HG03135 (cell line): ENCODE results near the gene FNBP1.

Experiments
- ATAC-seq: cut with Tn5 transposase; IDR thresholded peaks from one replicate; pipeline ENCODE4 v1.9.1; 2021; ENCODE audit warnings: mild to moderate bottlenecking, moderate library complexity; ENCODE audit not compliant: unreplicated experiment

Gene FNBP1

DNA sequence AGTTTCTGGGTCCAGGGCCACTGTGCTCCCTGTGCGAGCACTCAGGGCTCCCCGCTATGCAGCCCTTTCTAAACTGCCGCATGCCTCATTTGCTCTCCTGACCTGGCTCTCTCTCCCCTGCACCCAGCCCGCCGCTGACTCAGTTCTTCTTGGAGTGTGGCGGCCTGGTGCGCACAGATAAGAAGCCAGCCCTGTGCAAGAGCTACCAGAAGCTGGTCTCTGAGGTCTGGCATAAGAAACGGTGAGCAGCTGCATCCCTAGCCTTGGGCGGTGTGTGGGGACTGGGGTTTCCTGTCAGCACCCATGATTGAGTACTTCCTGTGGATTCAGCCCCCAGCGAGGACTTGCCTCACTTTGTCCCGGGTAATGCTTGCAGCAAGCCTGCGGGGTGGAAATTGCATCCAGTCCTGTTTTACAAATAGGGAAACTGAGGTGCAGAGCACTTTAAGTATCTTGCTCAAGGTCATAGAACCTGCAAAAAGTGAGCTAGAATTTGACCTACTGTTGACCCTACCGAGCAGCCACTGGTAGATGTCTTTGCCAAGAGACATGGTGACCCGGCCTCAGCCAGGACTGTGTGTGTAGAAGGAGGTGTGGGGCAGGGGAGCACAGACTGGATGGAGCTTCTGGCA lies 179.8 kb downstream of the FNBP1 start:
- ATAC-seq, result no peak

- no peak for ATAC-seq
Observed at GRCh38 chr9:129861447-129861827, 181.6 kb downstream of the FNBP1 start.

DNA sequence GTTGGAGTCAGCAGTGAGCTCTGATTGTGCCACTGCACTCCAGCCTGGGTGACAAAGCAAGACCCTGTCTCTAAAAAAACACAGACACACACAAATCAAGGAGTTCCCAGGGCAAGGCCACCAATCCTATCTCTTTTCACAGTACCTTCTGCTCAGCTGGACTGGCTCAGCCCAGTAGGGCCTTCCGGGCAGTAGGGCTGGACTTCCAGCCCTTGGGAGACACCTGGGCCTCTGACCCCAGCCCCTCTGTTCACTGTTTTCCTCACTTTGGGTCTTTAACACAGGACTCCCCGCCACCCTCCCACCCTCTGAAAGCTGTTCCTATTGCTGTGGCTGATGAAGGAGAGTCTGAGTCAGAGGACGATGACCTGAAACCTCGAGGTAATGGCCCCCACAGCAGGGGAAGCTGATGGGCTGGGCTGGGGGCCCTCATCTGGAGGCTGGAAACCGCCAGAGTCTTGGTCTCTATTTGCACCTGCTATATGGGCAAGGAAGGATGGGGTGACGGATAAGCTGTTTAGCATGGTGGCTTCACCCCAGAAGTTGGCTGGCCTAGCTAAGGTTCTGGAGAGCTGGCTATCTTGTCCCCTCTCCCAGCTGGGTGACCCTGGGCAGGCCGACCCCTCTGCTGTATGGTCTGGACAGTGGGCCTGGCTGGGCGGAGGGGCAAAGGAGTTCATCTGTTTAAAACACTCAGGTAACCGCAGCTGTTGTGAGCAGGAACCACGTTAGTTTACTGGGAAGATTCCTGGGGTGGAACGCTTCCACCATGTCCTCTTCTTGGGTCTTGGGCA lies 182.1 kb downstream of the FNBP1 start:
- no peak for ATAC-seq

DNA sequence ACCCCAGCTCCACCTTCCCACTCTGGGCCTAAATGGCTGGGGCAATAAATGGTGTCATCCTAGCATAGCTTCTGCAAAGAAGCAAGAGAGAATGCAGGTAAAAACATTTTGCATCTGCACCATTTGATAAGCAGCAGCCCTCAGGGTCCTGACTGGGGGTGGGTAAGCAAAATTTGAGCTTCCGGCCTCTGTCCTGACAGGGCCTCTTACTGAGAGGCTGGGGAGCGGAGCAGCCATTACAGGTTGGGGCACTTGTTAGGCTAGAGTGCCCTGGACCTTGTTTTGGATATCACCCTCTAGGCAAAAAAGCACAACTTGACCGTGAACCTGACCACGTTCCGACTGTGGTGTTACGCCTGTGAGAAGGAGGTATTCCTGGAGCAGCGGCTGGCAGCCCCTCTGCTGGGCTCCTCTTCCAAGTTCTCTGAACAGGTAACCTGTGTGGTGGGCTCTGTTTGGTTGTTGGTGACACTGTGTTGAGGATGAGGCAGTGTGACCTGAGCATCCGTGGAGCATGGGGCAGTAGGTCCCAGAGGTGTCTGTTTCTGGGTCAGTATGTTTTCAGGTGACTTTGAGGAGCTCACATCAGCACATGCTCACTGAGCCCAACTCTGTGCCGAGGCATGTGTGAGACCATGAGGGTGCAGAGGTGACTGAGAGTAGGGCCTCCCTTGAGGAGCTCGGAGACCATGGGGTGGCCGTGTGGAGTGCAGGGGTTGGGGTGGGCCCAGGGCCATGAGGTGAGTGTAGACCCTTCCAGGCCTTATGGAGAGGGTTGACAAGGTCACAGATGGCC lies 184.6 kb downstream of the FNBP1 start:
- ATAC-seq, result no peak

DNA sequence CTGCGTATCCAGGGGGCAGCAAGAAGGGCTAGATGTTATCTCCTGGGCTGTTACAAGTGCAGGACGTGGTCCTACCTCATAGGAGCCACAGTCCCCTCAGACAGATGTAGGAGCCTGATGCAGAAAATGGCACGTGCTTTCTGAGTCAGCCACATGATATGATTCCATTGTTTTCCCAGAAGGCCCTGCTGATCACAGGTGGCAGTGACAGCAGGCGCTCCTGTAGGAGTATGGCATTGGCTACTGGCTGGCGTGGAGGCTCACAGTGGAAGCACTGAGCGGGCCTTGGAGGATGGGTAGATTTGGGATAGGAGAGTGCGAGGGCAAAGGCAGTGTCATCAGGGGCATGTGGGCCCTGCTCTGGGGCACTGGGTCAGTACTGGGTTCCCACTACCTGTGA lies 185.8 kb downstream of the FNBP1 start:
- ATAC-seq, result no peak

- ATAC-seq, result no peak
Observed at GRCh38 chr9:129854588-129855110, 188.3 kb downstream of the FNBP1 start.

DNA sequence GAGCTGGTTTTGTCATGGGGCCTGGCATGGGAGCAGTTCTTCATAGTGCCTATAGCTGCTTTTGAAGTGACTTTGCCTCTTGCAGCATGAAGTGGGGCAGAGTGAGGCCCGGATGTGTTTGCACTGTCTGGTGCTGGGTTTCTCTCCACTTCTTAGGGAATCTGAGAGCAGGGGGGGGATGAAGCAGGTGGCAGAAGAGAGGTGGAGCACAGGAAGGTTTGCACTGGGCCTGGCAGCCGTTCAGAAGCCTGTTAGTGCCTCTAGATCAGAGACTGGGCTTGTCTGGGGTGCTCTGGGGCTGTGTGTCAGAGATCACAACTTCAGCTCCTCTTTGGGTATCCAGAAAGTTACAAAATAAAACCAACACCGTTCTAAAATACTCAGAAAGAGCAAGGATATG lies 189.4 kb downstream of the FNBP1 start:
- no peak for ATAC-seq

DNA sequence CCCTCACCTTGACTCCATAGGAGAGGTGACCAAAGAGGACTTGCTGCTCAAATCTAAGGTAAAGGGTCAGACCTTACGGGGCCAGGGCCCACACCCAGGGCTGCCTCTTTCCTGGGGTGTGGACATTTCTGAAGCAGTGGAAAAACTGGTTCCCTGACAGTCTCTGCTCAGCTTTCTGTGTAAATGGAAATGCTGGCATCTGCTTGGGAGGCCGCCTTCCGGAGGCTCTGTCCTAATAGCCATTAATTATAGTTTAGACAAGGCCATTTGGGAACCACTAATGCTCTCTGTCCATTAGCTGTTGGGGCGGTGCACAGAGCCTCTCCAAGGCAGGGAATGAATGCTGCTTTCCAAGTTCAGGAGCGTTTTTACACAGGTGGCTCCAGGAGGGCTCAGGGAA lies 190.4 kb downstream of the FNBP1 start:
- no peak for ATAC-seq

DNA sequence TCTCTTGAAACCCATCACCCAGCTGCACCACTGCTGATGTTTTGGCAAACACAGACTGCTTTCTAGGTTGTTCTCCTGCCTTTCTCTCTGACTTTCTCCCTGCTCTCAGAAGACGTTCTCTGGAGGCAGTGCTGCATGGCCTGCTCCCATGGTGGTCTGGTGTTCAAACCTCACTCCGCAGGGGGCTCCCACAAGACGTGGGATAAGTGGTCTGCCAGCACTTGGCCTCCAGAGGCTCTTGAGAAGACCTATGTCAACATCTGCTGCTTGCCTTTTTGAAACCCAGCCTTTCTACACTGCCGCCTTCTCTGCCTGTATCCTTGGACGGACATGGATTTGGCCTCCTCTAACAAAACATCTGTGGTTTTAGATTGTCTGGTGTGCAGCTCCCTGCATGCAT lies 191.2 kb downstream of the FNBP1 start:
- ATAC-seq, result no peak

GRCh38 chr9:129850821-129851550 lies 192.0 kb downstream of the FNBP1 start:
- no peak for ATAC-seq

DNA sequence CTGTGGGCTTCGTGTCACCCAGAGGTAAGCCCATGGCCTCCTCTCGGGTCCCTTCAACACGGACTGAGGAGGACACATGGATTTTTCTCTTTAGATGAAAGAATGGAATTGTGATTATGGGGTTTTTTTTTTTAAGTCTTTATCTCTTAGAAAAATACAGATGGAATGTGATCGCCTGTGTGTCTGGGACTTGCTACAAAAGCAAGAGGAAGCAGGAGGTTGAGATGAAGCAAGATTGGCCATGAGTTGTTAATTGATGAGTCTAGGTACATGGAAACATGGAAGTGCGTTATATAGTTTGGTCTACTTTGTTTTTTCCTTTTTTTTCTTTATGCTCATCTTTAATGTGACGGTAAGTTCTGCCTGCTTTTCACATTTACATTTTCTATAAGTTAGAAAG lies 193.1 kb downstream of the FNBP1 start:
- no peak for ATAC-seq

DNA sequence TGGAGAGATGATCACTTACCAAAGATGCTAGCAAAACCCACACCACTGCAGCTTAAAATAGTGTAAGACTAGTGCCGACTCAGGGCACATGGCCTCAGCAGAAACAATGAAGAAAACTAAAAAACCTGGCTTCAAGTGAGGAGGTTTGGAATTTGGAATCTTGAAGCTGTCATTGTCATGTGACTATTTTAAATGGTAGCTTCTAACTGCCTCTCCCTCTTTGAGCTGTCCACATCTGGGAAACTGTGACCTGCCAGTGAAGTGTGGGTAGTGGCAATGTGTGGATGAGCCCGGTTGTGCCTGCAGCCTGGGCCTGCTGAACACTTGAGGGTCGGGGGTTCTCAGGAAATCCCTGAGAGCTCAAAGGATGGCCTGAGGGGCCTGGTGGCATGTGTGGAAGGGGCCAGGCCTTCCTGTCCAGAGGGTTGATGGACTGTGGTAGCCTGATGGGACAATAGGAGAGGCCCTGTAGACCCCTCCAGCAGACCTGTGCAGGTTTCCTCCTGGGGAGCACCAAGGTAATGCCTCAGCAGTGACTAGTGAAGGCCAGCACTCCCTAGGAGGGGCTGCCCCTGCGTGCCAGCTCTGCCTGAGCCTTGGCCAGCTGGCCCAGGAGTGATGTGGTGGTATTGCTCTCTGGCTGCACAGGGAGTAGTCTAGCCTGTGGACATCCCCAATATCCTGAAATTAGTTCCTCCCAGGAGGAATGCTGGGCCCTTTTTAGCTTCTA lies 194.1 kb downstream of the FNBP1 start:
- ATAC-seq, result no peak

- no peak for ATAC-seq
Observed at GRCh38 chr9:129845373-129845772, 197.6 kb downstream of the FNBP1 start.

DNA sequence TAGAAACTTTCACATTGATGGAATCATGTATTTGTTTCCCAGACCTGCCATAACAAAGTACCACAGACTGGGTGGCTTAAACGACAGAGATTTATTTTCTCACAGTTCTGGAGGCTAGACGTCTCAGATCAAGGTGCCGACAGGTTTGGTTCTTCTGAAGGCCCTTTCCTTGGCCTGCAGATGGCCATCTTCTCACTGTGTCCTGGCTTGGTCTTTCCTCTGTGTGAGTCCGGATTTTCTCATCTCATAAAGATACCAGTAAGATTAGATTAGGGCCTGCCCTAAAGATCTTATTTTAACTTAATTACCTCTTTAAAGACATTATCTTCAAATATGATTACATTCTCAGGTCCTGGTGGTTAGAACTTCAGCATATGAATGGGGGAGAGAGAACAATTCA lies 201.9 kb downstream of the FNBP1 start:
- no peak for ATAC-seq

- no peak for ATAC-seq
Observed at GRCh38 chr9:129840034-129840433, 203.0 kb downstream of the FNBP1 start.

DNA sequence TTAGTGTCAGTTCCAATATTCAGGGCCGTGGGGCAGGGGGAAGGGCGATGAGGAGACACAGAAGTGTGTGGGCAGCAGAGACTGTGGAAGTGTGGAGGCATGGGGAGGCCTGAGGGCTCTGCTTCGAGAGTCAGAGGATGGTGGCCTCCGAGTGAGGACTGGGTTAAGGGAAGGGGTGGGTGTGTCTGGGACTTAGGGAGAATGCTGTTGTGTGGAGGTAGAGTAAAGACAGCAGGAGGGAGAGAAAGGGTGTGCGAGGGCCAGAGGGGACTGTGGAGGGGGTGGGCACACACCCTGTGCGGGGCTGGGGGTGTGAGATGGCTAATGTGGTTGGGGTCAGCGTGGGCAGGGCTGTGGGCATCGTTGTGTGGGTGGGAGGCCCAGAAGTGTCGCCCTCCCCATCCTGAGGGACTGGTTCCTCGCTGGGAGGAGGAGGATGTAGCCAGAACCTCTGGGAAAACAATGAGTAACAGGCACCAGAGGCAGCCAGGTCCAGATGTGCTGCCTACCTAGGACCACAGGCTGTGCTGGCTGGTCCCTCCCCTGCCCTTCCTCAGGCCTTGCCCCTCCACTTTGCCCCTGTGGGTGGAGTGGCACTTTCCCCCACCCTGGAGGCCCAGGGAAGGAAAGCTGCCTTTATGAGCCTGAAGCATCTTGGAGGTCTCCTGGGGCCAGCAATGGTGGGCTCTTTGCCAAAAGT lies 203.5 kb downstream of the FNBP1 start:
- no peak for ATAC-seq

- no peak for ATAC-seq
Observed at GRCh38 chr9:129838707-129839259, 204.2 kb downstream of the FNBP1 start.
